ENCODE data around the gene CDH13.
A peak's percentile ranks its signal among the peaks of the same experiment; 100 is the strongest.

CDH13 gene

GRCh38 chr16:83809092-83809491 is 1182.3 kb downstream of the CDH13 start:
- no CpG with 5 or more reads among the region's 13 CpGs for WGBS (ENCODE audit: insufficient coverage, insufficient read length)
- Histone ChIP-seq H3K4me1 (ENCODE audit: control insufficient read depth, insufficient read depth, low read length) (peaks cover 9% of the 10 kb centered on the region), H3K27me3 (ENCODE audit: control insufficient read depth, insufficient read depth, low read length) (no peaks in the 10 kb centered on the region), H3K4me3 (ENCODE audit: low read length) (no peak overlapping the region; the same call in 1 of the 2 replicates), H3K36me3 (ENCODE audit: control insufficient read depth, insufficient read depth, low read length) (no peaks in the 10 kb centered on the region), H3K9me3 (ENCODE audit: control insufficient read depth, insufficient read depth, low read length) (no peaks in the 10 kb centered on the region), H3K27ac (ENCODE audit: low read length) (no peak overlapping the region)
- DNase-seq (ENCODE audit: low read depth, low spot score), result no peak

GRCh38 chr16:83810901-83811300 is 1184.1 kb downstream of the CDH13 start:
- Histone ChIP-seq H3K9me3 (ENCODE audit: control insufficient read depth, insufficient read depth, low read length) (no peaks in the 10 kb centered on the region), H3K4me1 (ENCODE audit: control insufficient read depth, insufficient read depth, low read length) (peaks cover 11% of the 10 kb centered on the region), H3K27ac (ENCODE audit: low read length) (no peak overlapping the region), H3K36me3 (ENCODE audit: control insufficient read depth, insufficient read depth, low read length) (no peaks in the 10 kb centered on the region), H3K27me3 (ENCODE audit: control insufficient read depth, insufficient read depth, low read length) (no peaks in the 10 kb centered on the region), H3K4me3 (ENCODE audit: low read length) (no peak overlapping the region)
- no CpG with 5 or more reads among the region's 1 CpG for WGBS (ENCODE audit: insufficient coverage, insufficient read length)
- DNase-seq (ENCODE audit: low read depth, low spot score), result no peak

DNA sequence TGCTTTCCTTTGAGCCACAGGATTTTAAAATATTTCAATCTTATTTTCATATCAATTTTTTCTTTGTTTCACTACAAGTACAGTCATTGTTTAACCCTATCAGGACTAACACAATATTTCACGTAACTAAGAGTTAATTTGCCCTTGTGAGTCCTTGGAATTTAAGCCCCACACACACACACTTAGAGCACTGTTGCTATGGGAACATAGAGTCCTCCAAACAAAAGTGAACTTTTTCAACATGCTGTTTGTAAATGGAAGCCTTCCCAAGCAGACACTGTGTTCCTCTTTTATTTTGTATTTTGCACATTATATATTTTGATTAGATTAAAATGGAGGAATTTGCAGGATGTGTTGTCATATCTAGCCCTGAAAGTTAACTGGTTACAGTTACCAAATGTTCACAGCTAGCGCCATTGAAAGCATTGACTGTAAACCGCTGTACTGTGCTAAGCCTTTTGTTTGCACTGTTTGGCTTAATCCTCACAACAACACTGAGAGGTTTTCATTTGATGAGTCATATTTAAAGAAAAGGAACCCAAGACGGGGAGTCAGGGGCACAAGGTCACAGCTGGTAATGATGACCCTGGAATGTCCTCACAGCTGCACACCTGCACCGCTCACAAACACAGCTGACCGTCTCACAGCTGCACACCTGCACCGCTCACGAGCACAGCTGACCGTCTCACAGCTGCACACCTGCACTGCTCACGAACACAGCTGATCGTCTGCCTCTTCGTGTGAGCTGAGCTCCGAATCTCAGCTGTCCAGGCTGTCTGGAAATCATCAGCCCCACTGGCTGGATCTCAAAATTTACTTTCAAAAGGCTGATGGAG is 1187.3 kb downstream of the CDH13 start:
- H3K9me3 ChIP-seq (ENCODE audit: control insufficient read depth, insufficient read depth, low read length), result no peaks in the 10 kb centered on the region
- H3K27ac ChIP-seq (ENCODE audit: low read length), result no peak overlapping the region
- H3K27me3 ChIP-seq (ENCODE audit: control insufficient read depth, insufficient read depth, low read length), result no peaks in the 10 kb centered on the region
- 100% methylated on average over 1 of the region's 13 CpGs for WGBS (ENCODE audit: insufficient coverage, insufficient read length)
- H3K36me3 ChIP-seq (ENCODE audit: control insufficient read depth, insufficient read depth, low read length), result no peaks in the 10 kb centered on the region
- no peak overlapping the region for H3K4me3 ChIP-seq (ENCODE audit: low read length)
- H3K4me1 ChIP-seq (ENCODE audit: control insufficient read depth, insufficient read depth, low read length), result peaks cover 8% of the 10 kb centered on the region
- DNase-seq (ENCODE audit: low read depth, low spot score), result no peak

- H3K27ac ChIP-seq (ENCODE audit: low read length), result no peak overlapping the region
These were observed 1187.9 kb downstream of the CDH13 start for GRCh38 chr16:83814659-83814985.

GRCh38 chr16:83817022-83817421 is 1190.3 kb downstream of the CDH13 start:
- H3K9me3 ChIP-seq (ENCODE audit: control insufficient read depth, insufficient read depth, low read length), result no peaks in the 10 kb centered on the region
- no peak overlapping the region for H3K27ac ChIP-seq (ENCODE audit: low read length)
- no peak for DNase-seq (ENCODE audit: low read depth, low spot score)
- no CpG with 5 or more reads among the region's 12 CpGs for WGBS (ENCODE audit: insufficient coverage, insufficient read length)
- no peak overlapping the region for H3K4me3 ChIP-seq (ENCODE audit: low read length)
- H3K36me3 ChIP-seq (ENCODE audit: control insufficient read depth, insufficient read depth, low read length), result no peaks in the 10 kb centered on the region
- no peaks in the 10 kb centered on the region for H3K27me3 ChIP-seq (ENCODE audit: control insufficient read depth, insufficient read depth, low read length)
- peaks cover 8% of the 10 kb centered on the region for H3K4me1 ChIP-seq (ENCODE audit: control insufficient read depth, insufficient read depth, low read length)

More at GRCh38 chr16:83814659-83814985, 1187.9 kb downstream of the CDH13 start:
- H3K9me3 ChIP-seq (ENCODE audit: control insufficient read depth, insufficient read depth, low read length), result no peaks in the 10 kb centered on the region
- no CpG with 5 or more reads among the region's 4 CpGs for WGBS (ENCODE audit: insufficient coverage, insufficient read length)
- no peaks in the 10 kb centered on the region for H3K27me3 ChIP-seq (ENCODE audit: control insufficient read depth, insufficient read depth, low read length)
- no peak overlapping the region for H3K4me3 ChIP-seq (ENCODE audit: low read length)
- peaks cover 8% of the 10 kb centered on the region for H3K4me1 ChIP-seq (ENCODE audit: control insufficient read depth, insufficient read depth, low read length)
- no peaks in the 10 kb centered on the region for H3K36me3 ChIP-seq (ENCODE audit: control insufficient read depth, insufficient read depth, low read length)
- no peak for DNase-seq (ENCODE audit: low read depth, low spot score)

GRCh38 chr16:83818276-83818675 is 1191.5 kb downstream of the CDH13 start:
- WGBS (ENCODE audit: insufficient coverage, insufficient read length), result no CpG with 5 or more reads among the region's 5 CpGs
- peaks cover 3% of the 10 kb centered on the region for H3K4me1 ChIP-seq (ENCODE audit: control insufficient read depth, insufficient read depth, low read length)
- no peaks in the 10 kb centered on the region for H3K9me3 ChIP-seq (ENCODE audit: control insufficient read depth, insufficient read depth, low read length)
- H3K27ac ChIP-seq (ENCODE audit: low read length), result no peak overlapping the region
- no peak for DNase-seq (ENCODE audit: low read depth, low spot score)
- no peaks in the 10 kb centered on the region for H3K27me3 ChIP-seq (ENCODE audit: control insufficient read depth, insufficient read depth, low read length)
- no peak overlapping the region for H3K4me3 ChIP-seq (ENCODE audit: low read length)
- H3K36me3 ChIP-seq (ENCODE audit: control insufficient read depth, insufficient read depth, low read length), result no peaks in the 10 kb centered on the region

- no peaks in the 10 kb centered on the region for H3K27me3 ChIP-seq (ENCODE audit: control insufficient read depth, insufficient read depth, low read length)
- WGBS (ENCODE audit: insufficient coverage, insufficient read length), result no CpG with 5 or more reads among the region's 8 CpGs
- no peak overlapping the region for H3K4me3 ChIP-seq (ENCODE audit: low read length)
- no peak for DNase-seq (ENCODE audit: low read depth, low spot score)
- no peaks in the 10 kb centered on the region for H3K36me3 ChIP-seq (ENCODE audit: control insufficient read depth, insufficient read depth, low read length)
- no peak overlapping the region for H3K27ac ChIP-seq (ENCODE audit: low read length)
- no peaks in the 10 kb centered on the region for H3K9me3 ChIP-seq (ENCODE audit: control insufficient read depth, insufficient read depth, low read length)
- peaks cover under 1% of the 10 kb centered on the region for H3K4me1 ChIP-seq (ENCODE audit: control insufficient read depth, insufficient read depth, low read length)
These were observed 1192.6 kb downstream of the CDH13 start for GRCh38 chr16:83819361-83819760.

DNA sequence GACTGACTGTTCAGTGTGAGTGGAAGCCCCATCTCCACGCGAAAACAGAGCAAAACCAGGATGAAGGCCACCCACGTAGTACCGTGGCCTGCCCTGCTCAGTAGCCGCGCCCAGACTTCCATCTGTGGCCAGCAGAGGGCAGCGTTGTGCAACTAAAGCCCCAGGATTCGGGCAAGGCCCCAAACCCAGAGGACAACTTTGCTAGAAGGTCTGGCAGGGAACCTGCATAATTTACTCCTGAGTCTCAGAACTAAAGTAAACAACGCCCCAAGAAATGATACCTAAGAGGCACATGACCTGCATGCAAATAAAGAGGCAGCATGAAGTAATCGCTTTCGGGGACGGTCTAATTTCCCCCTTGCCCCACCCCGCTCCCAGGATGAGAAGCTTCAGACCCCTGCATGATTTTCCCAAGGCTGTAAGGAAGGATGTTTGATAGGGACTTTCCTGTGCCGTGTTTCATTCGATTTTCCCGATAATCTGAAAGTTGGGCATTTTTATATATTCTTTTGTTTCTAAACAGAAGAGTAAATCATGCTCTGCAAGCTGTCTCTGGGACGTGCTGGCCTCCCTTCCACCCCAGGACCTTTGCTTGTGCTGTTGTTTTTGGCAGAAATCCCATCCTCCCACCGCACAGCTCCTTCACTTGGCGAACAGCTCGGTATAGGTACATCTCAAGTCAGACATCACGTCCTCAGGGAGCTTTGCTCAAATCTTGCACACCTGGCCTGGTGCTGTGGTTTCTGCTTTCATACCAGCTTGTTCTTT is 1199.6 kb downstream of the CDH13 start:
- H3K9me3 ChIP-seq (ENCODE audit: control insufficient read depth, insufficient read depth, low read length), result no peaks in the 10 kb centered on the region
- peak; percentile 73 for DNase-seq (ENCODE audit: low read depth, low spot score)
- no peak overlapping the region for H3K4me3 ChIP-seq (ENCODE audit: low read length)
- 0 out of 2 replicates have a peak, but pooled peaks cover 1% of the 10 kb centered on the region for H3K4me1 ChIP-seq (ENCODE audit: control insufficient read depth, insufficient read depth, low read length)
- no CpG with 5 or more reads among the region's 21 CpGs for WGBS (ENCODE audit: insufficient coverage, insufficient read length)
- no peak overlapping the region for H3K27ac ChIP-seq (ENCODE audit: low read length)
- no peaks in the 10 kb centered on the region for H3K27me3 ChIP-seq (ENCODE audit: control insufficient read depth, insufficient read depth, low read length)
- H3K36me3 ChIP-seq (ENCODE audit: control insufficient read depth, insufficient read depth, low read length), result no peaks in the 10 kb centered on the region

GRCh38 chr16:83830091-83830768 is 1203.5 kb downstream of the CDH13 start:
- no peaks in the 10 kb centered on the region for H3K36me3 ChIP-seq (ENCODE audit: control insufficient read depth, insufficient read depth, low read length)
- no peak overlapping the region for H3K27ac ChIP-seq (ENCODE audit: low read length)
- DNase-seq (ENCODE audit: low read depth, low spot score), result no peak
- no peak overlapping the region for H3K4me3 ChIP-seq (ENCODE audit: low read length)
- no peaks in the 10 kb centered on the region for H3K27me3 ChIP-seq (ENCODE audit: control insufficient read depth, insufficient read depth, low read length)
- WGBS (ENCODE audit: insufficient coverage, insufficient read length), result no CpG with 5 or more reads among the region's 33 CpGs
- no peaks in the 10 kb centered on the region for H3K9me3 ChIP-seq (ENCODE audit: control insufficient read depth, insufficient read depth, low read length)
- peaks cover 4% of the 10 kb centered on the region; the same call in 1 of the 2 replicates for H3K4me1 ChIP-seq (ENCODE audit: control insufficient read depth, insufficient read depth, low read length)

DNA sequence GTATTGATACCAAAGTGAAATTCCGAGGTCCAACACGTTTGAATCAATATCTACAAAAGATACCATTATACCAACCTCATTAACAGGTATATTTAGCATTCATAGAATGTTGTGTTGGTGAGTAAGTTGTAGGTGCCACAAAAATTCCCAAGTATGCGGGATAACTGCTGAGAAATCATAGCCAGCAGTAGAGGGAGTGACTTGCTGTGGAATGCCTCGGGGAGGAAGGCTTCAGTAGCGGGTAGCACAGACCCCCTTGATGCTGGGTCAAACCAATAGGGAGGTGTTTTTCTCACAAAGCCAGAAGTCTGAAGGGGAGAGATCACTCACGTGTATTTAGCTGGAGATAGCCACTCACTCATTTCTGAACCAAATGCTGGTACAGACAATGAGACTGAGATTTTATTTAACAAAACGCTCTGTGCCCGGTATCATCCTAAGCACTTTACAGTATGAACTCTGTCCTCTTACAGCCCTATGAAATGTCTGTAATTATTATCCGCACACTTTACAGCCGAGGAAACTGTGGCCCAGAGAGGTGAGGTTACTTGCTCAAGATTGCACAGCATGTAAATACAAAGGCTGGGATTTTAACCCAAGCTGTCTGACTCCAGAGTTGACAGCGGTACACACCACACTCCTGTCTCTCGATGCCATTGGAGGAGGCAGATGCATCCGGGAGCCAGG is 1204.1 kb downstream of the CDH13 start:
- peaks cover 5% of the 10 kb centered on the region; the same call in 1 of the 2 replicates for H3K4me1 ChIP-seq (ENCODE audit: control insufficient read depth, insufficient read depth, low read length)

More for the DNA sequence above, 1204.1 kb downstream of the CDH13 start:
- WGBS (ENCODE audit: insufficient coverage, insufficient read length), result no CpG with 5 or more reads among the region's 13 CpGs
- Histone ChIP-seq H3K36me3 (ENCODE audit: control insufficient read depth, insufficient read depth, low read length) (no peaks in the 10 kb centered on the region), H3K27ac (ENCODE audit: low read length) (no peak overlapping the region), H3K4me3 (ENCODE audit: low read length) (no peak overlapping the region), H3K9me3 (ENCODE audit: control insufficient read depth, insufficient read depth, low read length) (no peaks in the 10 kb centered on the region), H3K27me3 (ENCODE audit: control insufficient read depth, insufficient read depth, low read length) (no peaks in the 10 kb centered on the region)
- DNase-seq (ENCODE audit: low read depth, low spot score), result no peak
